Omental fat pad (tissue), 4 donors: ENCODE results near the gene NPTX1. TPM values are rescaled to one million over a fixed set of nuclear protein-coding genes. Genes with fewer than 3 reads are reported as not detected.

Experiments
- ATAC-seq: fragments of 150-250 bp; one replicate; pipeline ENCODE4 v1.9.1; 2016; ENCODE audit warnings: mild to moderate bottlenecking, moderate library complexity; ENCODE audit not compliant: low FRiP score
- DNase-seq: peaks from one replicate; pipeline ENCODE4 v3.0.0-alpha.2; 2019; ENCODE audit warnings: low spot score
- CTCF ChIP-seq, 3 donors: fragments of 450-650 bp; IDR thresholded peaks; one replicate each; pipeline ENCODE4 v1.5.1; 2016 to 2017; ENCODE audit warnings: antibody characterized with exemption in 3 of 3, mild to moderate bottlenecking in 3 of 3, moderate library complexity in 2 of 3
- total RNA-seq, 4 donors: library from RNA; depleted of rRNA; stranded (reverse); fragments of >200 nt; gene quantifications; one replicate each; pipeline ENCODE4 v1.1.0, GENCODE V29; 2016

The NPTX1 gene
- total RNA-seq, 4 donors from 2014 or later, result 0.16 to 0.96 (median 0.19) TPM; not detected in 1

- peak; percentile 10 for ATAC-seq
- TF ChIP-seq CTCF (IDR thresholded peaks at IDR 0.05), result no peak
These were observed 37.6 kb downstream of the NPTX1 start for GRCh38 chr17:80438806-80439205.

GRCh38 chr17:80437532-80437931 lies 38.9 kb downstream of the NPTX1 start:
- DNase-seq (no peak), ATAC-seq (no peak)
- no peak for TF ChIP-seq CTCF (IDR thresholded peaks at IDR 0.05)

More at GRCh38 chr17:80438806-80439205, 37.6 kb downstream of the NPTX1 start:
- no peak for DNase-seq

- no peak for TF ChIP-seq CTCF (IDR thresholded peaks at IDR 0.05)
- ATAC-seq (no peak), DNase-seq (no peak)
These were observed 42.3 kb downstream of the NPTX1 start for GRCh38 chr17:80433916-80434666.

- DNase-seq, result no peak
- no peak for TF ChIP-seq CTCF (IDR thresholded peaks at IDR 0.05)
- peak; percentile 3 for ATAC-seq
These were observed 43.4 kb downstream of the NPTX1 start for GRCh38 chr17:80432961-80433550.

- ATAC-seq (peak; percentile 7), DNase-seq (no peak)
- no peak for TF ChIP-seq CTCF (IDR thresholded peaks at IDR 0.05)
These were observed 44.0 kb downstream of the NPTX1 start for GRCh38 chr17:80432350-80432955.

- no peak for ATAC-seq
- TF ChIP-seq CTCF (IDR thresholded peaks at IDR 0.05), result no peak
- DNase-seq, result no peak
These were observed 44.9 kb downstream of the NPTX1 start for GRCh38 chr17:80431246-80432195.
